A549 (cell line): ENCODE results near the gene TMEM132D. TPM values are rescaled to one million over a fixed set of nuclear protein-coding genes. Genes with fewer than 3 reads are reported as not detected.

Source experiments
- ATAC-seq, 2 experiments: fragments of 200-7000 bp in 1 of 2; fragments of >200 bp in 1 of 2; cut with Nextera tagmentation in 1 of 2; cut with Tn5 transposase in 1 of 2; 3 replicates each; pipeline versions ENCODE4 v1.8.0 to v1.9.1; 2018 to 2020; ENCODE audit warnings: mild to moderate bottlenecking in 1 of 2, moderate library complexity in 1 of 2
- CTCF ChIA-PET: fragments of 300-600 bp; sonication (Branson Sonifier 250); formaldehyde crosslinking; extraction: SDS; loops from one replicate; lab custom pipeline; 2021; ENCODE audit warnings: antibody characterized with exemption, inconsistent platforms; lab: Yijun Ruan, JAX
- POLR2A ChIA-PET: fragments of 350-600 bp; formaldehyde crosslinking; extraction: SDS; loops from one replicate; lab custom pipeline; 2021; ENCODE audit warnings: antibody characterized with exemption, inconsistent platforms; lab: Yijun Ruan, JAX
- DNase-seq, 2 experiments: peaks; one replicate each; pipeline versions ENCODE4 v3.0.0 to v3.0.0-alpha.2; 2011 to 2016; ENCODE audit warnings: low read depth in 1 of 2, low spot score in 1 of 2
- FAIRE-seq: peaks from 2 replicates; lab custom pipeline; 2011; peaks lifted over from hg19 to GRCh38; lab: Jason Lieb, UNC
- H3K27ac ChIP-seq, 2 experiments: fragments of >200 bp; sonication (Bioruptor Twin); formaldehyde crosslinking; 3 replicates each; pipeline ENCODE4 v1.5.1; 2016 to 2017
- H3K4me1 ChIP-seq: fragments of >200 bp; sonication (Bioruptor Twin); formaldehyde crosslinking; 3 replicates; pipeline ENCODE4 v1.6.1; 2016
- H3K4me2 ChIP-seq: fragments of >200 bp; sonication (Bioruptor Twin); formaldehyde crosslinking; 3 replicates; pipeline ENCODE4 v1.6.1; 2016
- H3K4me3 ChIP-seq: fragments of >200 bp; sonication (Bioruptor Twin); formaldehyde crosslinking; 3 replicates; pipeline ENCODE4 v1.5.1; 2016
- H3K9me3 ChIP-seq: fragments of >200 bp; sonication (Bioruptor Twin); formaldehyde crosslinking; 3 replicates; pipeline ENCODE4 v1.6.1; 2016
- CHD4 ChIP-seq: fragments of 200-600 bp; sonication (generic); IDR thresholded peaks from 2 replicates; pipeline ENCODE4 v1.6.1; 2016; ENCODE audit warnings: antibody characterized with exemption, mild to moderate bottlenecking, borderline replicate concordance
- FOSB ChIP-seq: fragments of 250-450 bp; sonication (Bioruptor Pico); IDR thresholded peaks from 2 replicates; pipeline ENCODE4 v1.5.0; 2020; ENCODE audit warnings: mild to moderate bottlenecking, moderate library complexity
- FOSL2 ChIP-seq, 2 experiments: fragments of 450-650 bp in 1 of 2; fragments of >200 bp in 1 of 2; sonication (Bioruptor Twin) in 1 of 2; formaldehyde crosslinking; IDR thresholded peaks; 2 replicates each; pipeline versions ENCODE4 v1.5.0 to v1.6.1; 2016 to 2020; ENCODE audit warnings: mild to moderate bottlenecking in 1 of 2, moderate library complexity in 1 of 2
- GATA3 ChIP-seq: IDR thresholded peaks from 2 replicates; pipeline ENCODE4 v1.6.1; 2012; ENCODE audit warnings: borderline replicate concordance
- HES2 ChIP-seq: fragments of >200 bp; sonication (Bioruptor Twin); formaldehyde crosslinking; IDR thresholded peaks from 2 replicates; pipeline ENCODE4 v1.6.1; 2016
- HOXB5 ChIP-seq: fragments of 250-450 bp; sonication (Bioruptor Pico); IDR thresholded peaks from 2 replicates; pipeline ENCODE4 v1.5.0; 2020; ENCODE audit warnings: mild to moderate bottlenecking, moderate library complexity
- JUN ChIP-seq, 2 experiments: fragments of >200 bp; sonication (Bioruptor Twin); formaldehyde crosslinking; IDR thresholded peaks; 2 replicates in 1 of 2; 3 replicates in 1 of 2; pipeline ENCODE4 v1.6.1; 2016 to 2017
- KDM5A ChIP-seq: fragments of 200-600 bp; sonication (generic); IDR thresholded peaks from 2 replicates; pipeline ENCODE4 v1.6.1; 2016; ENCODE audit warnings: antibody characterized with exemption, mild to moderate bottlenecking
- MYC ChIP-seq: IDR thresholded peaks from 2 replicates; pipeline ENCODE4 v1.6.1; 2012; ENCODE audit warnings: mild to moderate bottlenecking, inconsistent platforms, low read length, improper control_type of control experiment, borderline replicate concordance
- NPAS2 ChIP-seq: fragments of 250-450 bp; sonication (Bioruptor Pico); IDR thresholded peaks from 2 replicates; pipeline ENCODE4 v1.8.0; 2022; ENCODE audit warnings: mild to moderate bottlenecking, moderate library complexity, borderline replicate concordance
- NR3C1 ChIP-seq: fragments of >200 bp; sonication (Bioruptor Twin); formaldehyde crosslinking; IDR thresholded peaks from 3 replicates; pipeline ENCODE4 v1.6.1; 2017
- PBX3 ChIP-seq: IDR thresholded peaks from 2 replicates; pipeline ENCODE4 v1.6.1; 2012
- PHF8 ChIP-seq: fragments of 200-600 bp; sonication (generic); IDR thresholded peaks from 2 replicates; pipeline ENCODE4 v1.6.1; 2016; ENCODE audit warnings: low read depth, mild to moderate bottlenecking, antibody characterized with exemption, moderate library complexity, borderline replicate concordance
- RAD21 ChIP-seq, 2 experiments: fragments of >200 bp in 1 of 2; sonication (Bioruptor Twin) in 1 of 2; formaldehyde crosslinking in 1 of 2; IDR thresholded peaks in 1 of 2; conservative IDR thresholded peaks in 1 of 2; 2 replicates in 1 of 2; 3 replicates in 1 of 2; pipeline ENCODE4 v1.6.1; 2012 to 2018; ENCODE audit warnings: inconsistent platforms in 1 of 2
- RARB ChIP-seq: fragments of 250-450 bp; sonication (Bioruptor Pico); IDR thresholded peaks from 2 replicates; pipeline ENCODE4 v1.8.0; 2021; ENCODE audit warnings: mild to moderate bottlenecking, moderate library complexity
- RFX5 ChIP-seq: fragments of 450-650 bp; IDR thresholded peaks from 2 replicates; pipeline ENCODE4 v1.7.1; 2014; ENCODE audit warnings: antibody characterized with exemption, mild to moderate bottlenecking, moderate library complexity
- RNF2 ChIP-seq: fragments of 200-600 bp; sonication (generic); IDR thresholded peaks from 2 replicates; pipeline ENCODE4 v1.6.1; 2016; ENCODE audit warnings: low read depth, mild to moderate bottlenecking, antibody characterized with exemption, moderate library complexity, borderline replicate concordance
- SMC3 ChIP-seq: fragments of >200 bp; sonication (Bioruptor Twin); formaldehyde crosslinking; IDR thresholded peaks from 3 replicates; pipeline ENCODE4 v1.6.1; 2018; ENCODE audit warnings: inconsistent platforms
- SREBF2 ChIP-seq: fragments of 450-650 bp; IDR thresholded peaks from 2 replicates; pipeline ENCODE4 v1.6.1; 2014; ENCODE audit warnings: mild to moderate bottlenecking, moderate library complexity
- ZSCAN20 ChIP-seq: fragments of 250-450 bp; sonication (Bioruptor Pico); IDR thresholded peaks from 2 replicates; pipeline ENCODE4 v1.8.0; 2022; ENCODE audit warnings: mild to moderate bottlenecking, moderate library complexity
- WGBS: methylation state at CpG from one replicate; pipeline ENCODE4 v1.1.6; 2017; ENCODE audit errors: missing lambda C conversion rate; 5-methylcytosine and 5-hydroxymethylcytosine counted together
- polyA plus RNA-seq, 4 experiments: library from polyadenylated mRNA; depleted of rRNA in 3 of 4; stranded (reverse); fragments of >200 nt; fragmentation: RNase III in 1 of 4; extraction: RNeasy Plus Mini Kit Qiagen cat#74134 plus additional on column Dnase treatment in 1 of 4; gene quantifications; 2 replicates in 3 of 4; 3 replicates in 1 of 4; pipeline ENCODE4 v1.2.3, GENCODE V29; 2011 to 2017
- TF ChIP-seq, protein P1 (sequence below): fragments of >200 bp; sonication (Bioruptor Twin); formaldehyde crosslinking; IDR thresholded peaks from 3 replicates; pipeline ENCODE4 v1.6.1; 2016
- TF ChIP-seq, protein P2 (sequence below): IDR thresholded peaks from 2 replicates; pipeline ENCODE4 v1.6.1; 2012
- TF ChIP-seq, protein P3 (sequence below): IDR thresholded peaks from 2 replicates; pipeline ENCODE4 v1.6.1; 2012; ENCODE audit warnings: low read depth, borderline replicate concordance

Gene TMEM132D
- polyA plus RNA-seq, 2 of the 4 experiments (the other 2 are of a cell fraction) = not detected

- CTCF ChIA-PET = no interaction called here
- no peak for FAIRE-seq
Observed at GRCh38 chr12:129873111-129873832, 30.6 kb downstream of the TMEM132D start.

DNA sequence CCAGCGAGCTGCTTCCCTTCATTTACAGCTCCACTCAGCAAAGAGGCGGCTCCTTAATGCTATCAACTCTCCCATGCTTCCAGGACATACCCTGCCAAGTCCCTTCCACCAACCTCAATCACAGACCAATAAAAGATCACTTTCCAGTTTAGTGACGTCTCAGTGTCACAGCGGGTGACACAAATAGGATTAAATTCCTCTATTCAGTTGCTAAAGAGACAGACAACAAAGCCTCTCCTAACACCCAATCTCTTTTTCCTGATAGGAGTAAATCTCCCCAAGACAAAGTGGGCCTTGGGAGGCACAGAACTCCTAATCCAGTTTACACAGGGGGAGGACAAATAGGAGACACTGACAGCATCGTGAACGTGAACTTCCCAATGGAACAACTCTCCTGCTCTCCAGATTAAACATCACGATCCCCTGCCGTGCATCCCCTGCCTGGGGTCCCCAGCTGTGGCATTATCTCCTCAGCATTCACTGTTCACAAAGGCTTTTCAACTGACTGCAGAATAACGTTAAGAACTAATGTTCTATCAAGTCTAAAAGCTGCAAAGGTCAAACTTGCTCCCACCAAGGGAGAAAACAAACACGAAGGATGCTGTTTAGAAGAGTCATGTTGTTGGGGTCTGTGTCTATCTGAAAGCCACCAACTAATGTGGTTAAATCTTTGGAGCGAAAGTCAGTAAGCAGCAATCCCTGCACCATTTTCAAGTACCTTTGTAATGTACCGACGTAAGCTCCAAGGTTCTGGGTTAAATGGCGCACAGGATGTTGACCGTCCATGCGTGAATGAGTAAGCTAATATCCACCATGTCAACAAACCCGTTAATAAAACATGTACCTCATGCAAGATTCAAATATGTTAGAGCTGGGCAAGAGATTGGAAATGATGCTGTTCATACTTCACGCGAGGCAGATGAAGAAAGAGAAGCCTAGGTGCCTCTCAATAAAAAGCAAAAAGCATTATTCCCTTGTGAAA lies 31.5 kb downstream of the TMEM132D start:
- no peak for FAIRE-seq
- no peak overlapping the region for H3K4me2 ChIP-seq
- no peak overlapping the region for H3K27ac ChIP-seq
- no peak overlapping the region for H3K4me3 ChIP-seq
- no peaks in the 10 kb centered on the region for H3K4me1 ChIP-seq
- 29% methylated on average over 18 of the region's 19 CpGs for WGBS
- DNase-seq = no peak
- POLR2A ChIA-PET = no interaction called here
- no peak for ATAC-seq
- CTCF ChIA-PET = interaction anchor here (0.9 kb wide), 1 partner anchor 20 kb away, joined by 3 read pairs; no protein-coding TSS in a partner anchor
- TF ChIP-seq RAD21 (conservative IDR thresholded peaks at IDR 0.05 in 1 of 2, IDR thresholded peaks at IDR 0.05 in 1 of 2) = no peak
- TF ChIP-seq PBX3 = no peak
- TF ChIP-seq ZSCAN20 = no peak
- TF ChIP-seq NR3C1 = no peak
- TF ChIP-seq, protein P1, sequence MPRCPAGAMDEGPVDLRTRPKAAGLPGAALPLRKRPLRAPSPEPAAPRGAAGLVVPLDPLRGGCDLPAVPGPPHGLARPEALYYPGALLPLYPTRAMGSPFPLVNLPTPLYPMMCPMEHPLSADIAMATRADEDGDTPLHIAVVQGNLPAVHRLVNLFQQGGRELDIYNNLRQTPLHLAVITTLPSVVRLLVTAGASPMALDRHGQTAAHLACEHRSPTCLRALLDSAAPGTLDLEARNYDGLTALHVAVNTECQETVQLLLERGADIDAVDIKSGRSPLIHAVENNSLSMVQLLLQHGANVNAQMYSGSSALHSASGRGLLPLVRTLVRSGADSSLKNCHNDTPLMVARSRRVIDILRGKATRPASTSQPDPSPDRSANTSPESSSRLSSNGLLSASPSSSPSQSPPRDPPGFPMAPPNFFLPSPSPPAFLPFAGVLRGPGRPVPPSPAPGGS = no peak
- no peak for TF ChIP-seq RFX5
- TF ChIP-seq, protein P2, sequence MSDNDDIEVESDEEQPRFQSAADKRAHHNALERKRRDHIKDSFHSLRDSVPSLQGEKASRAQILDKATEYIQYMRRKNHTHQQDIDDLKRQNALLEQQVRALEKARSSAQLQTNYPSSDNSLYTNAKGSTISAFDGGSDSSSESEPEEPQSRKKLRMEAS = no peak
- TF ChIP-seq PHF8 = no peak
- no peak for TF ChIP-seq HES2
- no peak for TF ChIP-seq RNF2
- no peak for TF ChIP-seq FOSL2 (IDR thresholded peaks at IDR 0.05)
- TF ChIP-seq FOSL2 (CRISPR knock-in tag; IDR thresholded peaks at IDR 0.05) = no peak
- TF ChIP-seq RARB (CRISPR knock-in tag) = no peak
- TF ChIP-seq MYC = no peak
- no peak for TF ChIP-seq JUN (IDR thresholded peaks at IDR 0.05)
- no peak for TF ChIP-seq FOSB (CRISPR knock-in tag)
- TF ChIP-seq SREBF2 = no peak
- H3K9me3 ChIP-seq = no peaks in the 10 kb centered on the region

More at GRCh38 chr12:129873111-129873832, 30.6 kb downstream of the TMEM132D start:
- DNase-seq (no peak), ATAC-seq (no peak)
- H3K27ac ChIP-seq = no peak overlapping the region
- 22% methylated on average over 13 of the region's 13 CpGs for WGBS
- H3K4me2 ChIP-seq = no peak overlapping the region
- H3K9me3 ChIP-seq = no peaks in the 10 kb centered on the region
- TF ChIP-seq SREBF2 (no peak), HOXB5 (CRISPR knock-in tag) (no peak), GATA3 (no peak), NPAS2 (no peak), PBX3 (no peak), JUN (IDR thresholded peaks at IDR 0.05) (no peak), CHD4 (no peak), KDM5A (no peak), FOSB (CRISPR knock-in tag) (no peak), SMC3 (no peak)
- TF ChIP-seq, protein P2 = no peak
- TF ChIP-seq, protein P3, sequence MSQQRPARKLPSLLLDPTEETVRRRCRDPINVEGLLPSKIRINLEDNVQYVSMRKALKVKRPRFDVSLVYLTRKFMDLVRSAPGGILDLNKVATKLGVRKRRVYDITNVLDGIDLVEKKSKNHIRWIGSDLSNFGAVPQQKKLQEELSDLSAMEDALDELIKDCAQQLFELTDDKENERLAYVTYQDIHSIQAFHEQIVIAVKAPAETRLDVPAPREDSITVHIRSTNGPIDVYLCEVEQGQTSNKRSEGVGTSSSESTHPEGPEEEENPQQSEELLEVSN = no peak
- no peak overlapping the region for H3K4me3 ChIP-seq
- POLR2A ChIA-PET = no interaction called here
- H3K4me1 ChIP-seq = no peaks in the 10 kb centered on the region
